AG10803 (cell line): ENCODE data around the gene OTUD7B.
A peak's percentile ranks its signal among the peaks of the same experiment; 100 is the strongest.

Experiments
- DNase-seq: peaks from one replicate; pipeline ENCODE4 v3.0.0; 2010; ENCODE audit warnings: low read depth
- H3K4me3 ChIP-seq: 2 replicates; pipeline ENCODE4 v1.5.1; 2011; ENCODE audit warnings: mild to moderate bottlenecking, low read length, control low read depth
- CTCF ChIP-seq: conservative IDR thresholded peaks from 2 replicates; pipeline ENCODE4 v1.5.1; 2011; ENCODE audit warnings: mild to moderate bottlenecking, low read length, control low read depth, inconsistent platforms

OTUD7B gene

GRCh38 chr1:150003801-150004200 is 6.7 kb downstream of the OTUD7B start:
- no peak for DNase-seq
- no peak for TF ChIP-seq CTCF
- no peak overlapping the region for H3K4me3 ChIP-seq

- no peak overlapping the region for H3K4me3 ChIP-seq
- TF ChIP-seq CTCF: no peak
- DNase-seq: no peak
These were observed 8.3 kb downstream of the OTUD7B start for GRCh38 chr1:150002217-150002616.

GRCh38 chr1:150001415-150001814 is 9.1 kb downstream of the OTUD7B start:
- peak; percentile 18 for DNase-seq
- no peak overlapping the region for H3K4me3 ChIP-seq
- TF ChIP-seq CTCF: no peak

GRCh38 chr1:149997585-149998262 is 12.8 kb downstream of the OTUD7B start:
- no peak for DNase-seq
- no peak overlapping the region for H3K4me3 ChIP-seq
- TF ChIP-seq CTCF: no peak

GRCh38 chr1:149995927-149996326 is 14.6 kb downstream of the OTUD7B start:
- H3K4me3 ChIP-seq: no peak overlapping the region
- DNase-seq: peak; percentile 44
- TF ChIP-seq CTCF: no peak

- DNase-seq: peak; percentile 30
- H3K4me3 ChIP-seq: no peak overlapping the region
- no peak for TF ChIP-seq CTCF
These were observed 16.8 kb downstream of the OTUD7B start for GRCh38 chr1:149993764-149994163.

GRCh38 chr1:149993181-149993580 is 17.3 kb downstream of the OTUD7B start:
- H3K4me3 ChIP-seq: no peak overlapping the region
- TF ChIP-seq CTCF: no peak
- DNase-seq: no peak
